HCT116 (cell line): Measurements from ENCODE around the gene ABCG1. TPM values are rescaled to one million over a fixed set of nuclear protein-coding genes. Genes with fewer than 3 reads are reported as not detected.

Source experiments
- ATAC-seq: fragments of 200-7000 bp; cut with Tn5 transposase; 2 replicates; pipeline ENCODE4 v1.9.1; 2020; ENCODE audit warnings: mild to moderate bottlenecking, moderate library complexity
- BruUV-seq: library from RNA; stranded (reverse); fragments of 400-500 nt; replicated peaks from 2 replicates; lab custom pipeline; 2021; lab: Mats Ljungman, UMichigan
- CTCF ChIA-PET: fragments of 300-600 bp; sonication (Branson Sonifier 250); formaldehyde crosslinking; loops from one replicate; lab custom pipeline; 2021; ENCODE audit warnings: antibody characterized with exemption; lab: Charles Lee
- POLR2A ChIA-PET: fragments of 300-600, 350-600 bp; sonication (Branson Sonifier 250); formaldehyde crosslinking; loops from one replicate; lab custom pipeline; 2021; ENCODE audit warnings: antibody characterized with exemption; lab: Charles Lee
- RAD21 ChIA-PET, 2 experiments: fragments of 300-600 bp; sonication (Branson Sonifier 250); formaldehyde crosslinking; loops; one replicate each; lab custom pipeline; 2023; ENCODE audit warnings: low total read pairs in 2 of 2; ENCODE audit not compliant: uncharacterized antibody in 2 of 2, unreplicated experiment in 2 of 2, low non-redundant PET in 1 of 2; lab: Charles Lee
- DNase-seq: peaks from one replicate; pipeline ENCODE4 v3.0.0-alpha.2; 2010; ENCODE audit warnings: low read depth, low spot score
- H2AFZ ChIP-seq: fragments of 200-600 bp; shearing (Covaris generic), sonication (generic); 2 replicates; pipeline ENCODE4 v1.6.1; 2017; ENCODE audit warnings: low read depth, mixed run types, mixed read lengths, antibody characterized with exemption, low read length; ENCODE audit not compliant: poor library complexity, severe bottlenecking
- H3K27ac ChIP-seq: 2 replicates; pipeline ENCODE4 v1.5.1; 2012; ENCODE audit warnings: low read depth, low read length
- H3K27me3 ChIP-seq: fragments of 200-600 bp; sonication (generic); 2 replicates; pipeline ENCODE4 v1.6.1; 2016; ENCODE audit warnings: mixed run types, low read length, mixed read lengths; ENCODE audit not compliant: insufficient read depth
- H3K36me3 ChIP-seq, 2 experiments: fragments of 200-500 bp in 1 of 2; fragments of 200-600 bp in 1 of 2; sonication (Bioruptor generic) in 1 of 2; sonication (generic) in 1 of 2; 2 replicates each; pipeline versions ENCODE4 v1.5.1 to v1.6.1; 2014 to 2016; ENCODE audit warnings: low read length in 2 of 2, inconsistent platforms in 1 of 2, mixed read lengths in 1 of 2, mixed run types in 1 of 2; ENCODE audit not compliant: insufficient read depth in 2 of 2, control insufficient read depth in 1 of 2
- H3K4me1 ChIP-seq, 2 experiments: fragments of 200-600 bp in 1 of 2; sonication (generic) in 1 of 2; 2 replicates each; pipeline versions ENCODE4 v1.5.1 to v1.6.1; 2012 to 2017; ENCODE audit warnings: low read length in 2 of 2, inconsistent platforms in 1 of 2, mild to moderate bottlenecking in 1 of 2, mixed read lengths in 1 of 2, mixed run types in 1 of 2, moderate library complexity in 1 of 2; ENCODE audit not compliant: insufficient read depth in 2 of 2, control insufficient read depth in 1 of 2
- H3K4me2 ChIP-seq: fragments of 200-600 bp; sonication (generic); 2 replicates; pipeline ENCODE4 v1.6.1; 2017; ENCODE audit warnings: mixed run types, low read length, mixed read lengths
- H3K4me3 ChIP-seq, 2 experiments: fragments of 200-600 bp in 1 of 2; sonication (generic) in 1 of 2; replicated peaks in 1 of 2; 2 replicates each; pipeline ENCODE4 v1.5.1; 2011 to 2016; ENCODE audit warnings: low read length in 2 of 2, control low read depth in 1 of 2, low read depth in 1 of 2, mild to moderate bottlenecking in 1 of 2, mixed read lengths in 1 of 2, mixed run types in 1 of 2
- H3K79me2 ChIP-seq: fragments of 200-600 bp; sonication (generic); 2 replicates; pipeline ENCODE4 v1.6.1; 2017; ENCODE audit warnings: mild to moderate bottlenecking, mixed run types, low read length, moderate library complexity, mixed read lengths; ENCODE audit not compliant: insufficient read depth
- H3K9ac ChIP-seq: fragments of 200-600 bp; sonication (generic); 2 replicates; pipeline ENCODE4 v1.6.1; 2016; ENCODE audit warnings: low read length, mixed read lengths
- H3K9me2 ChIP-seq: fragments of 200-600 bp; sonication (generic), shearing (Covaris generic); 2 replicates; pipeline ENCODE4 v1.6.1; 2017; ENCODE audit warnings: mixed run types, mild to moderate bottlenecking, moderate library complexity; ENCODE audit not compliant: insufficient read depth
- H3K9me3 ChIP-seq, 2 experiments: fragments of 200-500 bp in 1 of 2; fragments of 200-600 bp in 1 of 2; sonication (Bioruptor generic) in 1 of 2; sonication (generic) in 1 of 2; 2 replicates each; pipeline ENCODE4 v1.6.1; 2014 to 2017; ENCODE audit warnings: low read length in 2 of 2, mixed read lengths in 2 of 2, inconsistent platforms in 1 of 2, low read depth in 1 of 2, mild to moderate bottlenecking in 1 of 2, mixed run types in 1 of 2, moderate library complexity in 1 of 2; ENCODE audit not compliant: control insufficient read depth in 1 of 2, insufficient read depth in 1 of 2
- H4K20me1 ChIP-seq: fragments of 200-600 bp; sonication (generic), shearing (Covaris generic); 2 replicates; pipeline ENCODE4 v1.6.1; 2017; ENCODE audit warnings: mixed run types, mild to moderate bottlenecking, moderate library complexity; ENCODE audit not compliant: insufficient read depth
- CEBPB ChIP-seq: IDR thresholded peaks from 2 replicates; pipeline ENCODE4 v1.6.1; 2012; ENCODE audit warnings: low read depth
- EGR1 ChIP-seq: IDR thresholded peaks from 2 replicates; pipeline ENCODE4 v1.6.1; 2012; ENCODE audit warnings: low read depth
- ELF1 ChIP-seq: IDR thresholded peaks from 2 replicates; pipeline ENCODE4 v1.6.1; 2012; ENCODE audit warnings: low read depth, borderline replicate concordance
- MAX ChIP-seq: IDR thresholded peaks from 2 replicates; pipeline ENCODE4 v1.6.1; 2012
- POLR2AphosphoS5 ChIP-seq: IDR thresholded peaks from 2 replicates; pipeline ENCODE4 v1.6.1; 2011; ENCODE audit warnings: mild to moderate bottlenecking, low read depth, low read length, moderate library complexity
- RAD21 ChIP-seq: IDR thresholded peaks from 2 replicates; pipeline ENCODE4 v1.6.1; 2012; ENCODE audit warnings: low read depth, mild to moderate bottlenecking
- SIN3A ChIP-seq: IDR thresholded peaks from 2 replicates; pipeline ENCODE4 v1.6.1; 2012; ENCODE audit warnings: low read depth
- YY1 ChIP-seq: IDR thresholded peaks from 2 replicates; pipeline ENCODE4 v1.6.1; 2011; ENCODE audit warnings: low read length, low read depth, moderate library complexity, mild to moderate bottlenecking; ENCODE audit not compliant: insufficient replicate concordance; ENCODE audit errors: extremely low read depth
- ZFX ChIP-seq: fragments of 450-650 bp; IDR thresholded peaks from 2 replicates; pipeline ENCODE4 v1.6.1; 2017
- ZNF274 ChIP-seq: fragments of 200-500 bp; sonication (Bioruptor generic); IDR thresholded peaks from 2 replicates; pipeline ENCODE4 v1.6.1; 2014; ENCODE audit warnings: mild to moderate bottlenecking, low read depth, low read length, inconsistent platforms
- intact Hi-C: fragments of 100-400 bp; cut with micrococcal nuclease; formaldehyde crosslinking; loops from 2 replicates; pipeline ENCODE4 v1.10.0; 2022
- total RNA-seq: library from RNA; stranded (reverse); gene quantifications from one replicate; pipeline ENCODE4 v1.2.1, GENCODE V29; 2021; ENCODE audit not compliant: unreplicated experiment

ABCG1 gene
- total RNA-seq, 1 experiment from 2014 or later, result 1.6 TPM

GRCh38 chr21:42308161-42308913, 89.4 kb downstream of the ABCG1 start:
- Histone ChIP-seq H3K27me3 (no peaks in the 10 kb centered on the region), H3K4me3 (no peak overlapping the region), H4K20me1 (no peaks in the 10 kb centered on the region), H3K4me2 (no peak overlapping the region), H3K27ac (no peak overlapping the region), H3K9ac (no peak overlapping the region), H3K4me1 (peaks cover 0 to 5% of the 10 kb centered on the region in 2 experiments; a peak in 1 of 4 replicates), H3K79me2 (no peaks in the 10 kb centered on the region), H3K36me3 (no peaks in the 10 kb centered on the region), H3K9me3 (no peaks in the 10 kb centered on the region), H2AFZ (no peak overlapping the region), H3K9me2 (no peaks in the 10 kb centered on the region)
- TF ChIP-seq YY1 (no peak), MAX (no peak), ELF1 (no peak), ZNF274 (no peak), ZFX (no peak), SIN3A (no peak), CEBPB (no peak), EGR1 (no peak), POLR2AphosphoS5 (no peak), RAD21 (no peak)
- intact Hi-C loops, result no loop called here
- ChIA-PET RAD21 (no interaction called here), POLR2A (no interaction called here), CTCF (interaction anchor here (1.7 kb wide), 1 partner anchor 52 kb away, joined by 5 read pairs; no protein-coding TSS in a partner anchor)
- DNase-seq (no peak), ATAC-seq (no peak)
- BruUV-seq, result no TSS peak
